GM18870 (cell line): ENCODE data around the gene DZIP1.
"Not testable (repeated sequence)": the region's sequence is repeated elsewhere in the genome, so short reads cannot be mapped to it uniquely, and the experiment has no call there.

Experiments used
- ATAC-seq: cut with Tn5 transposase; IDR thresholded peaks from one replicate; pipeline ENCODE4 v1.9.1; 2021; ENCODE audit warnings: moderate library complexity; ENCODE audit not compliant: unreplicated experiment

DZIP1 gene, protein sequence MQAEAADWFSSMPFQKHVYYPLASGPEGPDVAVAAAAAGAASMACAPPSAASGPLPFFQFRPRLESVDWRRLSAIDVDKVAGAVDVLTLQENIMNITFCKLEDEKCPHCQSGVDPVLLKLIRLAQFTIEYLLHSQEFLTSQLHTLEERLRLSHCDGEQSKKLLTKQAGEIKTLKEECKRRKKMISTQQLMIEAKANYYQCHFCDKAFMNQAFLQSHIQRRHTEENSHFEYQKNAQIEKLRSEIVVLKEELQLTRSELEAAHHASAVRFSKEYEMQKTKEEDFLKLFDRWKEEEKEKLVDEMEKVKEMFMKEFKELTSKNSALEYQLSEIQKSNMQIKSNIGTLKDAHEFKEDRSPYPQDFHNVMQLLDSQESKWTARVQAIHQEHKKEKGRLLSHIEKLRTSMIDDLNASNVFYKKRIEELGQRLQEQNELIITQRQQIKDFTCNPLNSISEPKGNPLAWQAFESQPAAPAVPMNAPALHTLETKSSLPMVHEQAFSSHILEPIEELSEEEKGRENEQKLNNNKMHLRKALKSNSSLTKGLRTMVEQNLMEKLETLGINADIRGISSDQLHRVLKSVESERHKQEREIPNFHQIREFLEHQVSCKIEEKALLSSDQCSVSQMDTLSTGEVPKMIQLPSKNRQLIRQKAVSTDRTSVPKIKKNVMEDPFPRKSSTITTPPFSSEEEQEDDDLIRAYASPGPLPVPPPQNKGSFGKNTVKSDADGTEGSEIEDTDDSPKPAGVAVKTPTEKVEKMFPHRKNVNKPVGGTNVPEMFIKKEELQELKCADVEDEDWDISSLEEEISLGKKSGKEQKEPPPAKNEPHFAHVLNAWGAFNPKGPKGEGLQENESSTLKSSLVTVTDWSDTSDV

DNA sequence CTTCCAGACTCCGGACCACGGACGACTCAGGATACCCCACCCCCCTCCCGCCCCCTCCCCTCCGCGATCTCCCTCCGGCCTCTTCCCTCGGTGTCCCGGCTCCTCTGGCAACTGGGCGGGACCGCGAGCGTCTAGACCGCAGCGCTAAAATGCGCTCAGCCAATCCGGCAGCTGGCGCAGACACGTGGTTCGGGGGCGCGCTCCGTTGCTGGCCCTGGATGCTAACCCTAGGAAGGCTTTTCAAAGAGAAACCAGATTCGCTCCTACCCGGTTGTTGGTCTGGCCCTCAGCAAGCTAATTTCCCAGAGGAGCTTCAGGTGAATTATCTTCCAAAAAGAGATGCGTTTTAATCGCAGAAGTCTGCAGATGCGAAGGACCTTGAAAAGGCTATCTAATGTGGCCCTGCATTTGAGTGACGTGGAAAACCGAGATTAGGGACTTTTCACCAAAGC lies at the start of gene DZIP1:
Gene DZIP1, minus strand, starts transcription at position 106 of the 452 bp plus-strand sequence. CDS start 2,677 bp downstream, outside the sequence.
- ATAC-seq, result peak; percentile 66

- ATAC-seq, result not testable (repeated sequence)
Measured at GRCh38 chr13:95690986-95691385, 46.5 kb upstream of the DZIP1 start.

- no peak for ATAC-seq
Measured at GRCh38 chr13:95689582-95689926, 45.0 kb upstream of the DZIP1 start.

DNA sequence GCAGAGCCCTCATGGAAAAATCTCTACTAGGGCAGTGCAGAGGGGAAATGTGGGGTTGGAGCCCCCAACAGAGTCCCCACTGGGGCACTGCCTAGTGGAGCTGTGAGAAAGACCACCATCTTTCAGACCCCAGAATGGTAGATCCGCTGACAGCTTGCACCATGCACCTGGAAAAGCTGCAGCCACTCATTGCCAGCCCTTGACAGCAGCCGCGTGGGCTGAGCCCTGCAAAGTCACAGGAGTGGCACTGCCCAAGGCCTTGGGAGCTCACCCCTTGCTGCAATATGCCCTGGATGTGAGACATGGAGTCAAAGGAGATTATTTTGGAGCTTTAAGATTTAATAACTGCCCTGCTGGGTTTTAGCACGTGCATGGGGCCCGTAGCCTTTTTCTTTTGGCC lies 40.5 kb upstream of the DZIP1 start:
- ATAC-seq, result not testable (repeated sequence)

GRCh38 chr13:95684418-95684817 lies 39.9 kb upstream of the DZIP1 start:
- ATAC-seq, result no peak

GRCh38 chr13:95679722-95680121 lies 35.2 kb upstream of the DZIP1 start:
- no peak for ATAC-seq

GRCh38 chr13:95678967-95679366 lies 34.5 kb upstream of the DZIP1 start:
- no peak for ATAC-seq

GRCh38 chr13:95677564-95678266 lies 33.2 kb upstream of the DZIP1 start:
- ATAC-seq, result no peak

- peak; percentile 92 for ATAC-seq
Measured at GRCh38 chr13:95676762-95677563, 32.5 kb upstream of the DZIP1 start, which contains the start of gene DNAJC3. Gene DNAJC3 (plus strand): TSS chr13:95677139. CDS start chr13:95677256, 117 bp downstream.

GRCh38 chr13:95676105-95676761 lies 31.7 kb upstream of the DZIP1 start:
- ATAC-seq, result peak; percentile 18

GRCh38 chr13:95671597-95671996 lies 27.1 kb upstream of the DZIP1 start:
- ATAC-seq, result no peak

GRCh38 chr13:95667235-95667634 lies 22.7 kb upstream of the DZIP1 start:
- ATAC-seq, result not testable (repeated sequence)

DNA sequence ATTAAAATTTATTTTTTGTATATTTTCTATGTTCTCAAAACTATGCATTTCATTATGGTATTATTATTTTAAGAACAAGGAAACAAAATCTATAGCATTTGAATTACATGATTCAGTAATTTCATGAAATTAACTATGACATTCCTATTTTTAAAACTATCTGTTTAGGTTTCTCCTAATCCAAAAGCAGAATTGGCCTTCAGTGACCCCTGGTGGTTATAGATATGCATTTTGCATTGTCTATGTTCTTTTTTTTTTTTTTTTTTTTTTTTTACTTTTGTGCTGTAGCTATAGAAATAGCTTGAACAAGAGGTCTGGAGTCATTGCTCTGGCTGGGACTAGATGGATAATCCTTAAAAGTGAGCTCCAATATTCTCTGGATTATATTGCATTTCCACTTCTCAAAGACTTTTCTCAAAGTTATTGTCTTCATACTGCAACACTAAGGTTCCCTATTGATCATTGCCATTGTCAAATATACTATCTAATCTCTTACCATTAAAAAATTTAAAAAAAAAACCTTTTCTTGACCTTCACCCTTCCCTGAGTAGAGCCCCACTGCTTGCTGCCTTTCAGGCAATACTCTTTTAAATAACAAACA lies 16.6 kb upstream of the DZIP1 start:
- ATAC-seq, result no peak

DNA sequence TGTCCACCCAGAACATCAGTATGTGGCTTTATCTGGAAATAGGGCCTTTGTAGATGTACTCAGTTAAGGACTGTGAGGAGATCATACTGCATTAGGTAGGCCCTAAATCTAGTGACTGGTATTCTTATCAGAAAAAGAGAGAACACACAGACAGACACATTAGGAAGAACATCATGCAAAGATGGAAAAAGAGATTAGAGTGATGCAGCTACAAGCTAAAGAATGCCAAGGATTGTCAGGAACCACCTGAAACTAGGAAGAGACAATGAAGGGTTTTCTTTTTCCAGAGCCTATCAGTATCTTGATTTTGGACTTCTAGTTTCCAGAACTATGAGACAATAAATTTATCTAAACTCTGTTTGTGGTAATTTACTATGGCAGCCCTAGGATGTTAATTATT lies 15.0 kb upstream of the DZIP1 start:
- no peak for ATAC-seq

DNA sequence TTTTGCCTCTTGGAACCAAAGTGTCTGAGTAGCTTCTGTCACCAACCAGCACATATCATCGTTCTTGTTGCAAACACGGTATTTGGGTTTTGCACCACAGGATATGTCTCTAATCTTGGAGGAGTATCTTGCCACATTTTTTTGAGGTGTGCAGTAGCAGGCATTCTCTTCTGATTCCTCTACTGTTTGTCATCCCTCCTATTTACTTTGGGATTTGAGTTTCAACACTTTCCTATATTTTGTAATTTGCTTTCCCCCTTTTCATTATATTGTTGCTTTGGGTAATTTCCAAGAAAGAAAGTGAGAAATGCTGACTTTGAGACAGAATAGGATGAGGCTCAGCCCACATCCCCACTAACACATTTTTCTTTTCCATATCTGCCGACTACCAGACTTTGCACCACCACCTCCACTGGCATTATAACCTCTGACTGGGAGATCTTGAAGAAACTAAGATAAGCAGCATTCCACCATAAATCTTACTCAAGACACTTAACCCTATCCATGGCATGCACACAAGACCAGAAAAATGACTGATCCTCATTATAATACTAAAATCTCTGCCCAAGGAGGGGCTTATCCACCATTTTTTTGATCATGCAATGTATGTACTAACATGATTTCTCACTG lies 12.0 kb upstream of the DZIP1 start:
- ATAC-seq, result no peak

DNA sequence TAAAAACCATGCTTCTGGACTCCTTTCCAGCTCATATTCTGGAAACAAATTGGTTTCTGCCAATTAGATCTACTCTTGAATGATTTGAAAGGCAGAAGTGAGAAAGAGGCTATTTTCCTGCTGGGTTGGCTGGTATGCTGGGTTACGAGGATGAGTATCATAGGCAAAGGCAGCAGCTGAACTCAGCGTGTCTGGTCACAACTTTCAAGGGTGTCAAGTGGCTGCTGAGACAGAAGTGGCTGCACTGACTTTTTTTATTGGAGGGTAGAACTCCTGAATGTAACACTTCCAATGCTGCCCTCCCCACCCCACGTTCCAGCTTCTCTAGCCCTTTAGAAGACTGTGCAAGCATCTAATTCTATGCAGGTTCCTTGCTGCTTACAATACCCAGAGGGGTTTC lies 8.3 kb upstream of the DZIP1 start:
- no peak for ATAC-seq

DNA sequence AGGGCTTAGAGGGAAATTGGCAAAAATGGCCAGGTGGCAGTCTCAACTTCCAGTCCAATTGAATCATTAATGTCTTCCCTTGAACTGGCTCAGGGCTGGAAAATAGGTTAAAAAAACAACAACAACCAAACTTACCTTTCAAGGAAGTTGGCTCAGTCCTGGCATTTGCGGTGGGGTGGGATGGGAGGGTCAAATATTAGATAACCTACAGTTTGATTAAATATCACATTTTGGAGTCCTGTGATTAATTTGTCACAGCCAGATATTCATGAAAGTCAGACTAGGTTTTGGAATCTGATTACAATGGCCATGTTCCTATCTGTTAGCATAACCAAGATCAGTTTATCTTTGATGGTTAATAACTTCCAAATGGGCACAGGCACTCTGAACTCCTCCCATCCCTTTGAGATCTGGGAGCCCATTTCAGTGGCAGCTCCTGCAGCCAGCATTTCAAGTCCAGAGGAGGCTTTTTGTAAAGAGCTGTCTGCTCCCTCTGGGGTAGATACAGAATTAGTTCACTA lies 7.8 kb upstream of the DZIP1 start:
- no peak for ATAC-seq

GRCh38 chr13:95650696-95651095 lies 6.2 kb upstream of the DZIP1 start:
- ATAC-seq, result no peak

- ATAC-seq, result no peak
Measured at GRCh38 chr13:95647321-95647720, 2.8 kb upstream of the DZIP1 start.
